ENCODE measurements around the gene MYRFL. TPM values are rescaled to one million over a fixed set of nuclear protein-coding genes. Genes with fewer than 3 reads are reported as not detected.
A peak's percentile ranks its signal among the peaks of the same experiment; 100 is the strongest.

MYRFL gene
- total RNA-seq, 1 experiment from 2014 or later, result not detected

DNA sequence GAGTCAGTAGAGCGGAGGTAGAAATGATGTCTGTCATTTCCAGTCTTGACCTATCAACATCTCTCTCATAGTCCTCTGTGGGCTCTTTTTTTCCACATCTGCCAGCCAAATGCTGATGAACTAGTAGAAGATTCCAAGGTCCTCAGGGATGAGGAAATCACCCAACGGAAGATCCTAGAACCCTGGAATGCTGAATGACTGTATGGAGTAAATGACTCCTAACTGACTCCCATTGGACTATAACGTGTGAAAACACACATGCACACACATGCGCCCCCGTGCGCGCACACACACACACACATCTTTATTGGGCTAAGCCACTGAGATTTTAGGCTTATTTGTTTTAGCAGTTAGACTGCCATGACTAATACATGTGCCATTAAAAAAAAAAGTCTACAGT lies 159.2 kb downstream of the MYRFL start:
- ChIA-PET CTCF (no interaction called here), POLR2A (no interaction called here)
- H3K9me3 Mint-ChIP-seq (ENCODE audit: unreplicated experiment), result no peaks in the 10 kb centered on the region
- H3K4me3 Mint-ChIP-seq (ENCODE audit: unreplicated experiment), result no peak overlapping the region
- TF ChIP-seq CTCF (IDR thresholded peaks at IDR 0.05; ENCODE audit: unreplicated experiment), result no peak
- no peaks in the 10 kb centered on the region for H3K36me3 Mint-ChIP-seq (ENCODE audit: insufficient read depth, unreplicated experiment)
- intact Hi-C loops (cut with micrococcal nuclease), result loop anchor here (10.0 kb wide), 1 partner anchor 71 kb away; no protein-coding TSS in a partner anchor
- DNase-seq (ENCODE audit: unreplicated experiment), result no peak
- H3K27ac Mint-ChIP-seq (ENCODE audit: low read depth, unreplicated experiment), result no peak overlapping the region
- no TSS peak for BruUV-seq (replicated peaks)
- no peaks in the 10 kb centered on the region for H3K27me3 Mint-ChIP-seq (ENCODE audit: insufficient read depth, unreplicated experiment)
- H3K4me1 Mint-ChIP-seq (ENCODE audit: insufficient read depth, unreplicated experiment), result no peaks in the 10 kb centered on the region

GRCh38 chr12:69985656-69986055 lies 160.6 kb downstream of the MYRFL start:
- peak; percentile 24 for DNase-seq (ENCODE audit: unreplicated experiment)

DNA sequence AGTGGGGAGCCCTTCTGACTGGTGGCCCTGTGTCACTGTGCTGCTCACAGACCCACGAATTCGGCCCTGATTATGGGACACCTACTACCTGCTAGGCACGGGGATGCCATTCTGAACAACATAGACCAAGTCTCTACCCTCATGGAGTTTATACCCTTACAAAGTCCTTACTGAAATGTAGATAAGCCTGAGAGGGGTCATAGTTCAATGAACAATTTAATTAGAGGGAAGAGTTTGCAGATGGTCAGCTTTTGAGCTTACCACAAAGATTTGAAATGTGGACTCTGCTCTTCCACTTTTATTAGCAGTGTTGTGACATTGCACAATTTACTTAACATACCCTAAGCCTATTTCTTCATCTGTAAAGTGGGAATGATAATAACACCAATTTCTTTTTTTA lies 161.1 kb downstream of the MYRFL start:
- no TSS peak for BruUV-seq (replicated peaks)
- intact Hi-C loops (cut with micrococcal nuclease), result loop anchor here (10.0 kb wide), 1 partner anchor 69 kb away; no protein-coding TSS in a partner anchor
- ChIA-PET CTCF (no interaction called here), POLR2A (no interaction called here)
- no peak overlapping the region for H3K4me3 Mint-ChIP-seq (ENCODE audit: unreplicated experiment)
- H3K4me1 Mint-ChIP-seq (ENCODE audit: insufficient read depth, unreplicated experiment), result no peaks in the 10 kb centered on the region
- H3K27ac Mint-ChIP-seq (ENCODE audit: low read depth, unreplicated experiment), result no peak overlapping the region
- no peak for TF ChIP-seq CTCF (IDR thresholded peaks at IDR 0.05; ENCODE audit: unreplicated experiment)
- no peaks in the 10 kb centered on the region for H3K36me3 Mint-ChIP-seq (ENCODE audit: insufficient read depth, unreplicated experiment)
- no peaks in the 10 kb centered on the region for H3K27me3 Mint-ChIP-seq (ENCODE audit: insufficient read depth, unreplicated experiment)
- H3K9me3 Mint-ChIP-seq (ENCODE audit: unreplicated experiment), result no peaks in the 10 kb centered on the region
- DNase-seq (ENCODE audit: unreplicated experiment), result no peak

More at GRCh38 chr12:69985656-69986055, 160.6 kb downstream of the MYRFL start:
- no peaks in the 10 kb centered on the region for H3K9me3 Mint-ChIP-seq (ENCODE audit: unreplicated experiment)
- TF ChIP-seq CTCF (IDR thresholded peaks at IDR 0.05; ENCODE audit: unreplicated experiment), result peak; percentile 18
- no peak overlapping the region for H3K4me3 Mint-ChIP-seq (ENCODE audit: unreplicated experiment)
- CTCF ChIA-PET, result no interaction called here
- POLR2A ChIA-PET, result interaction anchor here (1.0 kb wide), 1 partner anchor 19 kb away, joined by 3 read pairs; no protein-coding TSS in a partner anchor
- H3K27ac Mint-ChIP-seq (ENCODE audit: low read depth, unreplicated experiment), result no peak overlapping the region
- H3K27me3 Mint-ChIP-seq (ENCODE audit: insufficient read depth, unreplicated experiment), result no peaks in the 10 kb centered on the region
- intact Hi-C loops (cut with micrococcal nuclease), result loop anchor here (10.0 kb wide), 1 partner anchor 69 kb away; no protein-coding TSS in a partner anchor
- BruUV-seq (replicated peaks), result no TSS peak
- H3K36me3 Mint-ChIP-seq (ENCODE audit: insufficient read depth, unreplicated experiment), result no peaks in the 10 kb centered on the region
- H3K4me1 Mint-ChIP-seq (ENCODE audit: insufficient read depth, unreplicated experiment), result no peaks in the 10 kb centered on the region

GRCh38 chr12:69987579-69988091 lies 162.6 kb downstream of the MYRFL start:
- H3K4me1 Mint-ChIP-seq (ENCODE audit: insufficient read depth, unreplicated experiment), result no peaks in the 10 kb centered on the region

More at GRCh38 chr12:69987579-69988091, 162.6 kb downstream of the MYRFL start:
- intact Hi-C loops (cut with micrococcal nuclease), result loop anchor here (2.0 to 10.0 kb wide), 2 partner anchors 67 to 255 kb away; partner anchors contain the start of gene CNOT2
- POLR2A ChIA-PET, result interaction anchor here (0.5 to 2.5 kb wide), 14 partner anchors 9 to 353 kb away, joined by 3 to 30 read pairs (median 4); partner anchors contain the start of gene CNOT2
- Mint-ChIP-seq H3K4me3 (ENCODE audit: unreplicated experiment) (no peak overlapping the region), H3K9me3 (ENCODE audit: unreplicated experiment) (no peaks in the 10 kb centered on the region), H3K27me3 (ENCODE audit: insufficient read depth, unreplicated experiment) (no peaks in the 10 kb centered on the region), H3K36me3 (ENCODE audit: insufficient read depth, unreplicated experiment) (no peaks in the 10 kb centered on the region), H3K27ac (ENCODE audit: low read depth, unreplicated experiment) (no peak overlapping the region)
- CTCF ChIA-PET, result interaction anchor here (0.7 to 0.8 kb wide), 2 partner anchors 260 to 885 kb away, joined by 3 to 4 read pairs; no protein-coding TSS in a partner anchor
- no TSS peak for BruUV-seq (replicated peaks)
- no peak for TF ChIP-seq CTCF (IDR thresholded peaks at IDR 0.05; ENCODE audit: unreplicated experiment)
- peak; percentile 92 for DNase-seq (ENCODE audit: unreplicated experiment)
